Tibial nerve (tissue), 3 donors: ENCODE measurements around the gene MERTK.

Experiments
- CTCF ChIP-seq, 5 experiments: fragments of 200-600 bp in 3 of 5; fragments of 450-650 bp in 2 of 5; sonication (generic) in 3 of 5; IDR thresholded peaks; one replicate each; pipeline ENCODE4 v1.5.1; 2016 to 2019; ENCODE audit warnings: antibody characterized with exemption in 5 of 5, mild to moderate bottlenecking in 3 of 5, moderate library complexity in 2 of 5
- POLR2A ChIP-seq, 2 donors: fragments of 450-650 bp; IDR thresholded peaks; one replicate each; pipeline ENCODE4 v1.6.1; 2017; ENCODE audit warnings: antibody characterized with exemption in 2 of 2, mild to moderate bottlenecking in 2 of 2, moderate library complexity in 2 of 2

- no peak for TF ChIP-seq CTCF (IDR thresholded peaks at IDR 0.05)
- no peak for TF ChIP-seq POLR2A (IDR thresholded peaks at IDR 0.05)
Measured at GRCh38 chr2:111904726-111905474, 6.5 kb downstream of the MERTK start.
